Vagina (tissue), 2 donors: ENCODE measurements around the gene BGLAP. TPM values are rescaled to one million over a fixed set of nuclear protein-coding genes. Genes with fewer than 3 reads are reported as not detected.

Source experiments
- DNase-seq, 2 donors: peaks; one replicate each; pipeline ENCODE4 v3.0.0-alpha.2; 2017; ENCODE audit errors: extremely low spot score in 2 of 2
- H3K27ac ChIP-seq: fragments of 200-600 bp; sonication (generic); one replicate; pipeline ENCODE4 v1.5.1; 2019
- H3K27me3 ChIP-seq: fragments of 200-600 bp; sonication (generic); one replicate; pipeline ENCODE4 v1.5.1; 2019
- H3K36me3 ChIP-seq, 2 donors: fragments of 200-600 bp; sonication (generic); one replicate each; pipeline ENCODE4 v1.5.1; 2017 to 2019
- H3K4me1 ChIP-seq: fragments of 200-600 bp; sonication (generic); one replicate; pipeline ENCODE4 v1.5.1; 2019
- H3K4me3 ChIP-seq, 2 donors: fragments of 200-600 bp; sonication (generic); 1 replicate in 1 of 2; 2 replicates in 1 of 2; pipeline ENCODE4 v1.5.1; 2016 to 2019
- H3K9me3 ChIP-seq: fragments of 200-600 bp; sonication (generic); one replicate; pipeline ENCODE4 v1.5.1; 2019
- POLR2A ChIP-seq, 2 donors: fragments of 450-650 bp; IDR thresholded peaks; one replicate each; pipeline ENCODE4 v1.6.1; 2017; ENCODE audit warnings: antibody characterized with exemption in 2 of 2, mild to moderate bottlenecking in 2 of 2, moderate library complexity in 2 of 2
- POLR2AphosphoS5 ChIP-seq, 2 donors: sonication (generic); formaldehyde crosslinking; IDR thresholded peaks; one replicate each; pipeline ENCODE4 v1.9.0; 2017; ENCODE audit warnings: antibody characterized with exemption in 2 of 2, mild to moderate bottlenecking in 2 of 2, low read depth in 1 of 2; ENCODE audit not compliant: insufficient read depth in 1 of 2
- intact Hi-C: fragments of 100-400 bp; cut with DNase I; formaldehyde crosslinking; loops from one replicate; pipeline ENCODE4 v1.15.1; 2023
- total RNA-seq: library from RNA; depleted of rRNA; stranded (reverse); fragments of >200 nt; gene quantifications from one replicate; pipeline ENCODE4 v1.2.3, GENCODE V29; 2016
- TF ChIP-seq, protein P1 (sequence below), 3 experiments: fragments of 450-650 bp in 2 of 3; fragments of 200-600 bp in 1 of 3; sonication (generic) in 1 of 3; IDR thresholded peaks; one replicate each; pipeline ENCODE4 v1.5.1; 2017 to 2019; ENCODE audit warnings: antibody characterized with exemption in 3 of 3, mild to moderate bottlenecking in 2 of 3, moderate library complexity in 2 of 3

Gene BGLAP
- total RNA-seq, 1 donor from 2014 or later = not detected

- H3K27ac ChIP-seq = no peak overlapping the region
- intact Hi-C loops = no loop called here
- TF ChIP-seq POLR2A (IDR thresholded peaks at IDR 0.05) = no peak
- no peak for TF ChIP-seq POLR2AphosphoS5 (IDR thresholded peaks at IDR 0.05; ENCODE audit: insufficient read depth in 1 of 2, low read depth in 1 of 2)
- TF ChIP-seq, protein P1, sequence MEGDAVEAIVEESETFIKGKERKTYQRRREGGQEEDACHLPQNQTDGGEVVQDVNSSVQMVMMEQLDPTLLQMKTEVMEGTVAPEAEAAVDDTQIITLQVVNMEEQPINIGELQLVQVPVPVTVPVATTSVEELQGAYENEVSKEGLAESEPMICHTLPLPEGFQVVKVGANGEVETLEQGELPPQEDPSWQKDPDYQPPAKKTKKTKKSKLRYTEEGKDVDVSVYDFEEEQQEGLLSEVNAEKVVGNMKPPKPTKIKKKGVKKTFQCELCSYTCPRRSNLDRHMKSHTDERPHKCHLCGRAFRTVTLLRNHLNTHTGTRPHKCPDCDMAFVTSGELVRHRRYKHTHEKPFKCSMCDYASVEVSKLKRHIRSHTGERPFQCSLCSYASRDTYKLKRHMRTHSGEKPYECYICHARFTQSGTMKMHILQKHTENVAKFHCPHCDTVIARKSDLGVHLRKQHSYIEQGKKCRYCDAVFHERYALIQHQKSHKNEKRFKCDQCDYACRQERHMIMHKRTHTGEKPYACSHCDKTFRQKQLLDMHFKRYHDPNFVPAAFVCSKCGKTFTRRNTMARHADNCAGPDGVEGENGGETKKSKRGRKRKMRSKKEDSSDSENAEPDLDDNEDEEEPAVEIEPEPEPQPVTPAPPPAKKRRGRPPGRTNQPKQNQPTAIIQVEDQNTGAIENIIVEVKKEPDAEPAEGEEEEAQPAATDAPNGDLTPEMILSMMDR (IDR thresholded peaks at IDR 0.05) = no peak
- no peak overlapping the region for H3K4me3 ChIP-seq
- no peaks in the 10 kb centered on the region for H3K27me3 ChIP-seq
- peaks cover 0 to 22% of the 10 kb centered on the region in 2 donors for H3K36me3 ChIP-seq
- no peaks in the 10 kb centered on the region for H3K9me3 ChIP-seq
- peaks cover 27% of the 10 kb centered on the region for H3K4me1 ChIP-seq
- no peak for DNase-seq
Measured at GRCh38 chr1:156211243-156211642, 30.7 kb upstream of the BGLAP start.

DNA sequence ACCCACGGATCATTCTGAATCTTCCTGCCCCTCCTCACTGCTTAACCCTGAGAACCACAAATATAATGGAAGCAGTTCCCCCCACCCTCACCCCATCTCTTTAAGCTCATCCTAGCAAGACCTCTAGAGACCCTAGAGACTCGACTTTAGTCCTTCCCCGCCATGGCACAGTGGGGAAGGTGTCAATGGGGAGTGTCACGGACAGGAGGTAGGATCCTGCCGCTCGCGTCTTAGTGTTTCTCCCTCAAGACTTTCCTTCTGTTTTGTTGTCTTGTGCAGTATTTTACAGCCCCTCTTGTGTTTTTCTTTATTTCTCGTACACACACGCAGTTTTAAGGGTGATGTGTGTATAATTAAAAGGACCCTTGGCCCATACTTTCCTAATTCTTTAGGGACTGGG, 29.9 kb upstream of the BGLAP start:
- Histone ChIP-seq H3K27ac (peak overlapping the region; percentile 97), H3K9me3 (no peaks in the 10 kb centered on the region), H3K4me1 (peaks cover 28% of the 10 kb centered on the region), H3K36me3 (peaks cover 0 to 16% of the 10 kb centered on the region in 2 donors), H3K27me3 (no peaks in the 10 kb centered on the region), H3K4me3 (peak overlapping the region; percentile 62 to 67)
- TF ChIP-seq POLR2A (IDR thresholded peaks at IDR 0.05) (no peak), POLR2AphosphoS5 (IDR thresholded peaks at IDR 0.05; ENCODE audit: insufficient read depth in 1 of 2, low read depth in 1 of 2) (no peak)
- TF ChIP-seq, protein P1 (IDR thresholded peaks at IDR 0.05) = no peak
- intact Hi-C loops = no loop called here
- DNase-seq = no peak

DNA sequence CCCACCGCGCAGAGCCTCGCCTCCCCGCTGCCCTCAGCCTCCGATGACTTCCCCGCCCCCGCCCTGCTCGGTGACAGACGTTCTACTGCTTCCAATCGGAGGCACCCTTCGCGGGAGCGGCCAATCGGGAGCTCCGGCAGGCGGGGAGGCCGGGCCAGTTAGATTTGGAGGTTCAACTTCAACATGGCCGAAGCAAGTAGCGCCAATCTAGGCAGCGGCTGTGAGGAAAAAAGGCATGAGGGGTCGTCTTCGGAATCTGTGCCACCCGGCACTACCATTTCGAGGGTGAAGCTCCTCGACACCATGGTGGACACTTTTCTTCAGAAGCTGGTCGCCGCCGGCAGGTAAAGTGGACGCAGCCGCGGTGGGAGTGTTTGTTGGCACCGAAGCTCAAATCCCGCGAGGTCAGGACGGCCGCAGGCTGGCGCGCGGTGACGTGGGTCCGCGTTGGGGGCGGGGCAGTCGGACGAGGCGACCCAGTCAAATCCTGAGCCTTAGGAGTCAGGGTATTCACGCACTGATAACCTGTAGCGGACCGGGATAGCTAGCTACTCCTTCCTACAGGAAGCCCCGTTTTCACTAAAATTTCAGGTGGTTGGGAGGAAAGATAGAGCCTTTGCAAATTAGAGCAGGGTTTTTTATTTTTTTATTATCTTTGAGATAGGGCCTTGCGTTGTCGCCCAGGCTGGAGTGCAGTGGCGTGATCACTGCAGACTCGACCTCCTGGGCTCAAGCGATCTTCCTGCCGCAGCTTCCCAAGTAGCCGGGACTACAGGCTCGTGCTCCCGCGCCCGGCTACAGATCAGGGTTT, 28.9 kb upstream of the BGLAP start, which contains the start of gene PMF1:
Gene PMF1, plus strand, starts transcription at position 175 of the 811 bp plus-strand sequence. Its CDS starts 9 bp downstream, at position 184.
- H3K27ac ChIP-seq = peak within 1 kb of the TSS; percentile 97
- peaks cover 37% of the 10 kb centered on the region for H3K4me1 ChIP-seq
- DNase-seq = peak in 1 of 2 donors; percentile 99
- TF ChIP-seq, protein P1 (IDR thresholded peaks at IDR 0.05) = peak in 1 of 3 experiments; percentile 2
- peak; percentile 92 to 97 for TF ChIP-seq POLR2AphosphoS5 (IDR thresholded peaks at IDR 0.05; ENCODE audit: insufficient read depth in 1 of 2, low read depth in 1 of 2)
- peak in 1 of 2 donors; percentile 29 for TF ChIP-seq POLR2A (IDR thresholded peaks at IDR 0.05)
- no peaks in the 10 kb centered on the region for H3K27me3 ChIP-seq
- H3K36me3 ChIP-seq = peaks cover 0 to 11% of the 10 kb centered on the region in 2 donors
- peak within 1 kb of the TSS; percentile 62 to 67 for H3K4me3 ChIP-seq
- intact Hi-C loops = no loop called here
- no peaks in the 10 kb centered on the region for H3K9me3 ChIP-seq

GRCh38 chr1:156213644-156213966, 28.4 kb upstream of the BGLAP start:
- peak overlapping the region; percentile 97 for H3K27ac ChIP-seq
- H3K4me1 ChIP-seq = peaks cover 41% of the 10 kb centered on the region
- peak overlapping the region; percentile 62 to 67 for H3K4me3 ChIP-seq
- DNase-seq = no peak
- intact Hi-C loops = no loop called here
- H3K9me3 ChIP-seq = no peaks in the 10 kb centered on the region
- H3K36me3 ChIP-seq = peaks cover 0 to 6% of the 10 kb centered on the region in 2 donors
- no peaks in the 10 kb centered on the region for H3K27me3 ChIP-seq
- no peak for TF ChIP-seq POLR2AphosphoS5 (IDR thresholded peaks at IDR 0.05; ENCODE audit: insufficient read depth in 1 of 2, low read depth in 1 of 2)
- TF ChIP-seq, protein P1 (IDR thresholded peaks at IDR 0.05) = no peak
- TF ChIP-seq POLR2A (IDR thresholded peaks at IDR 0.05) = no peak
